ENCODE data around the gene BNIP3. TPM values are rescaled to one million over a fixed set of nuclear protein-coding genes. Genes with fewer than 3 reads are reported as not detected.

The BNIP3 gene
- total RNA-seq, 3 donors from 2014 or later = 2.5 to 25.8 (median 5.6) TPM

DNA sequence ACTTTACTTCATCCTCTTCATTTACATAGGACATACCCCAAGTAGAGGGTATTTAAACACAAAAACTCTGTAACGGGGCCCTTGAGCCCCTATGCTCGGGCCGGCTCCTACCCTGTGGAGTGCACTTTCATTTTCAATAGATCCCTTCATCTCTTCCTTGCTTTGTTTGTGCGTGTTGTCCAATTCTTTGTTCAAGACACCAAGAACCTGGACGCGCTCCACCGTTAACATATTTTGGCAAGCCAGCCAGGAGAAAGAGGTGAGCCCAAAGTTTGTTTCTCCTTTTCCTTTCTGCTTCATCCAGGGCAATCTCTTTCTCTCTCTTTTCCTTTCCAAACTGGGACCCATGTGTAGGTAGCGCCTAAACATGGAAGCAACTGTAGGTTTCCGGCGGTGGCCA lies 26.0 kb upstream of the BNIP3 start:
- no peak overlapping the region for H3K4me3 ChIP-seq
- no peaks in the 10 kb centered on the region for H3K36me3 ChIP-seq (ENCODE audit: low read depth)
- H3K9me3 ChIP-seq = peaks cover 6% of the 10 kb centered on the region
- TF ChIP-seq, protein P1, sequence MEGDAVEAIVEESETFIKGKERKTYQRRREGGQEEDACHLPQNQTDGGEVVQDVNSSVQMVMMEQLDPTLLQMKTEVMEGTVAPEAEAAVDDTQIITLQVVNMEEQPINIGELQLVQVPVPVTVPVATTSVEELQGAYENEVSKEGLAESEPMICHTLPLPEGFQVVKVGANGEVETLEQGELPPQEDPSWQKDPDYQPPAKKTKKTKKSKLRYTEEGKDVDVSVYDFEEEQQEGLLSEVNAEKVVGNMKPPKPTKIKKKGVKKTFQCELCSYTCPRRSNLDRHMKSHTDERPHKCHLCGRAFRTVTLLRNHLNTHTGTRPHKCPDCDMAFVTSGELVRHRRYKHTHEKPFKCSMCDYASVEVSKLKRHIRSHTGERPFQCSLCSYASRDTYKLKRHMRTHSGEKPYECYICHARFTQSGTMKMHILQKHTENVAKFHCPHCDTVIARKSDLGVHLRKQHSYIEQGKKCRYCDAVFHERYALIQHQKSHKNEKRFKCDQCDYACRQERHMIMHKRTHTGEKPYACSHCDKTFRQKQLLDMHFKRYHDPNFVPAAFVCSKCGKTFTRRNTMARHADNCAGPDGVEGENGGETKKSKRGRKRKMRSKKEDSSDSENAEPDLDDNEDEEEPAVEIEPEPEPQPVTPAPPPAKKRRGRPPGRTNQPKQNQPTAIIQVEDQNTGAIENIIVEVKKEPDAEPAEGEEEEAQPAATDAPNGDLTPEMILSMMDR (IDR thresholded peaks at IDR 0.05) = no peak
- DNase-seq (no peak), ATAC-seq (no peak)
- intact Hi-C loops (cut with DNase I, micrococcal nuclease) = no loop called here
- no peaks in the 10 kb centered on the region for H3K4me1 ChIP-seq (ENCODE audit: low read depth)

DNA sequence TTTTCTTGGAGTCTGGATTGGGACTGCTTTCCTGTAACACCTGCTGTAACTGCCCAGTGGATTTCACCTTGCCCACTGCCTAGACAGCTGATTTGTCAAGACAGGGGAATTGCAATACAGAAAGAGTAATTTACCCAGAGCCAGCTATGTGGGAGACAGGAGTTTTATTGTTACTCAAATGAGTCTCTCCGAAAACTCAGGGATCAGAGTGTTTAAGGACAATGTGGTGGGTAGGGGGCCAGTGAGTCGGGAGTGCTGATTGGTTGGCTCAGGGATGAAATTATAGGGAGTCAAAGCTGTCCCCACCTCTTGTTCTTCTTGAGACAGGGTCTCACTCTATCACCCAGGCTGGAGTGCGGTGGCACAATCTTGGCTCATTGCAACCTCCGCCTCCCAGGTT lies 25.2 kb upstream of the BNIP3 start:
- Histone ChIP-seq H3K9me3 (peaks cover 6% of the 10 kb centered on the region), H3K4me3 (no peak overlapping the region), H3K4me1 (ENCODE audit: low read depth) (no peaks in the 10 kb centered on the region), H3K36me3 (ENCODE audit: low read depth) (no peaks in the 10 kb centered on the region)
- intact Hi-C loops (cut with DNase I, micrococcal nuclease) = no loop called here
- TF ChIP-seq, protein P1 (IDR thresholded peaks at IDR 0.05) = no peak
- ATAC-seq = no peak
- no peak for DNase-seq

DNA sequence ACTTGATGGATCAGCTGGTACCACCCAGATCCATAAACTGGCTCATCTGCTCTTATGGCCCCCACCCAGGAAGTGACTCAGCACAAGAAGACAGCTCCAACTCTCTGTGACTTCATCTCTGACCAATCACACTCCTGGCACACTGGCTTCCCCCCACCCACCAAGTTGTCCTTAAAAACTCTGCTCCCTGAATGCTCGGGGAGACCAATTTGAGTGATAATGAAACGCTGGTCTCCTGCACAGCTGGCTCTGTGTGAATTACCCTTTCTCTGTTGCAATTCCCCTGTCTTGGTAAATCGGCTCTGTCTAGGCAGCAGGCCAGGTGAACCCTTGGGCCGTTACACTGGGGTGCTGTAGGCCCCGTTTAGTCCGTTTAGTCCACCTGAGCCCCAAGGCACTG lies 23.4 kb upstream of the BNIP3 start:
- ATAC-seq = no peak
- intact Hi-C loops (cut with DNase I, micrococcal nuclease) = no loop called here

DNA sequence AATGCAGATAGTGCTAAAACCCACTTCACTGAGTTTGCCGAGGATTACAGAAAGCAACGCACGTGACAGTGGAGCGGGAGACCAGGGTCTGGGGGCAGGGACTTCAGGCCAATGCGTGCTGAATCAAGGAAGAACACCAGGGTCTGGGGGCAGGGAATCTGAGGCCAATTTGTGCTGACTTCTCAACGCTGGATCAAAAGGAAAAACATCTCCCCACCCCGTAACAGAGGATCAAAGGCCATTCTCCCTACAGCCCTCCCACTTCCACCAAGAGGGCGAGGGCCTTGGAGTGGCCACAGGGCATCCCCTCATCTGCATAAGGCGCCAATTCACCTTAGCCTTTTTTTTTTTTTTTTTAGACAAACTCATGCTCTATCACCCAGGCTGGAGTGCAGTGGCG lies 22.3 kb upstream of the BNIP3 start:
- Histone ChIP-seq H3K4me1 (ENCODE audit: low read depth) (no peaks in the 10 kb centered on the region), H3K4me3 (no peak overlapping the region), H3K36me3 (ENCODE audit: low read depth) (no peaks in the 10 kb centered on the region), H3K9me3 (peaks cover 6% of the 10 kb centered on the region)
- TF ChIP-seq, protein P1 (IDR thresholded peaks at IDR 0.05) = no peak
- ATAC-seq (no peak), DNase-seq (no peak)
- intact Hi-C loops (cut with DNase I, micrococcal nuclease) = no loop called here

More for the DNA sequence above, 23.4 kb upstream of the BNIP3 start:
- Histone ChIP-seq H3K36me3 (ENCODE audit: low read depth) (no peaks in the 10 kb centered on the region), H3K4me3 (no peak overlapping the region), H3K4me1 (ENCODE audit: low read depth) (no peaks in the 10 kb centered on the region), H3K9me3 (peaks cover 6% of the 10 kb centered on the region)
- no peak for DNase-seq
- TF ChIP-seq, protein P1 (IDR thresholded peaks at IDR 0.05) = no peak

DNA sequence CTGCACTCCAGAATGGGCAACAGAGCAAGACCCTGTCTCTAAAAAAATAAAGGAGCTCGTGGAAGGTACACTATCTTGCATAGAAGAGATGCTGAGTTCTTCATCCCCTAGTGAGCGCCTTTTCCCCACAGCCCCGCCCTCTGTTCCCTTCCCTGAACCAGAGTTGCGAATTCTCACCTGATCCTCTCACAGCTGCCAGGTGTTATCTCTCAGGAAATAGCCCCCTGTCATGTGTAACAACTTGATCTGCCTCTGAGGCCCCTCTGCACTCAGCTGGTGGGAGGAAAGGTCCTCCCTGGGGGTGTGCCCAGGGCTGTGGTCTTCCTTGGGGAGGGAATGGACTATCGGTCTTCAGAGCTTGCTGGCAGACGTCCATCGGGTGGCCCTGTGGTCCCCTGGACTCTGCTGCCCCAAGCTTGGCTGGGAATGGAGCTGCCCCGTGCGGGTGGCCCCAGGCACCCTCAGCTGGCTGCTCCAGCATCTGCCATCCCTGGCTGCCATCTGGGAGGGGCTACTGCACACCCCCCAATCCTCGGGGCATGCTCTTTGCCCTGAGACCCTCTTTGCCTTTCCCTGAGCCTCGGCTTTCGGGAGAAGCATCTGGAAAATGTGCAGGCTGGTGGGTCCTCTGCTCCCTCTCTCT lies 21.7 kb upstream of the BNIP3 start:
- intact Hi-C loops (cut with DNase I, micrococcal nuclease) = no loop called here
- DNase-seq (no peak), ATAC-seq (no peak)
- Histone ChIP-seq H3K36me3 (ENCODE audit: low read depth) (no peaks in the 10 kb centered on the region), H3K4me1 (ENCODE audit: low read depth) (peaks cover under 1% of the 10 kb centered on the region), H3K4me3 (no peak overlapping the region), H3K9me3 (peaks cover 6% of the 10 kb centered on the region)
- TF ChIP-seq, protein P1 (IDR thresholded peaks at IDR 0.05) = no peak

DNA sequence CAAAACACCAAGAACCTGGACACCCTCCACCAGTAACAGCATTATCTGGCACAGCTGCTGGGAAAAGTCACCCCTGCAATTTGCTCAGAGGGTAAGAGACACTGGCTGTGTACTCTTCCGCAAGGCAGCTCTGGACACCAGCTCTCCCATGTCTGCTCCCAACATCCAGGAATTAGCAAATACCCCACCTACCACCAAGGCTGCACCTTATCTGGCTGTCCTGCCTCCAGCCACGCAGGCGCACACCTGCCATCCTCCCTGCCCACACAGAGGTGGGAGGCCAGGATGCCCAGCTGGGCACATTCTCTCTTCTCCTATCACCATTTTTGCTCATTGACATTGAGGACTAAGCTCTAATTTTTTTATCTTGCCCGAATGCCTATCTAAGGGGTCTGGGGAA lies 20.3 kb upstream of the BNIP3 start:
- TF ChIP-seq, protein P1 (IDR thresholded peaks at IDR 0.05) = no peak
- H3K4me1 ChIP-seq (ENCODE audit: low read depth) = peaks cover 4% of the 10 kb centered on the region
- ATAC-seq = no peak
- H3K9me3 ChIP-seq = peaks cover 6% of the 10 kb centered on the region
- H3K4me3 ChIP-seq = no peak overlapping the region
- H3K36me3 ChIP-seq (ENCODE audit: low read depth) = no peaks in the 10 kb centered on the region
- intact Hi-C loops (cut with DNase I, micrococcal nuclease) = no loop called here
- no peak for DNase-seq
